ENCODE measurements around the gene TOX2. TPM values are rescaled to one million over a fixed set of nuclear protein-coding genes. Genes with fewer than 3 reads are reported as not detected.

The TOX2 gene
- total and polyA plus RNA-seq, 2 of the 8 experiments (the other 6 are each of a cell fraction or from before 2014, with no cell fraction given): 1.8 to 3.4 TPM

- no peak for TF ChIP-seq POLR2A (IDR thresholded peaks at IDR 0.05; ENCODE audit: control extremely low read depth in 1 of 2, low read depth in 2 of 2, low read length in 2 of 2)
- no peak for TF ChIP-seq BRCA1 (IDR thresholded peaks at IDR 0.05; ENCODE audit: low read depth, low read length)
- TF ChIP-seq RXRA (IDR thresholded peaks at IDR 0.05; ENCODE audit: insufficient read depth, low read depth, low read length): no peak
- no peak for TF ChIP-seq MAFK (IDR thresholded peaks at IDR 0.05; ENCODE audit: low read depth, low read length)
- TF ChIP-seq NANOG (IDR thresholded peaks at IDR 0.05; ENCODE audit: insufficient read depth, low read depth, low read length, poor library complexity, severe bottlenecking): no peak
- TF ChIP-seq RNF2 (IDR thresholded peaks at IDR 0.05; ENCODE audit: borderline replicate concordance, low read depth, low read length, missing control alignments, poor library complexity, severe bottlenecking): no peak
- TF ChIP-seq SAP30 (IDR thresholded peaks at IDR 0.05; ENCODE audit: insufficient read depth, insufficient replicate concordance, low read length): no peak
These were observed 183.0 kb downstream of the TOX2 start (continued) for GRCh38 chr20:44097521-44098255.

All from H1 (cell line).